GM19023 (cell line): ENCODE data around the gene PLAC1.
A peak's percentile ranks its signal among the peaks of the same experiment; 100 is the strongest.

Experiments used
- ATAC-seq: cut with Tn5 transposase; IDR thresholded peaks from one replicate; pipeline ENCODE4 v1.9.1; 2021; ENCODE audit warnings: mild to moderate bottlenecking, moderate library complexity; ENCODE audit not compliant: unreplicated experiment

PLAC1 gene

DNA sequence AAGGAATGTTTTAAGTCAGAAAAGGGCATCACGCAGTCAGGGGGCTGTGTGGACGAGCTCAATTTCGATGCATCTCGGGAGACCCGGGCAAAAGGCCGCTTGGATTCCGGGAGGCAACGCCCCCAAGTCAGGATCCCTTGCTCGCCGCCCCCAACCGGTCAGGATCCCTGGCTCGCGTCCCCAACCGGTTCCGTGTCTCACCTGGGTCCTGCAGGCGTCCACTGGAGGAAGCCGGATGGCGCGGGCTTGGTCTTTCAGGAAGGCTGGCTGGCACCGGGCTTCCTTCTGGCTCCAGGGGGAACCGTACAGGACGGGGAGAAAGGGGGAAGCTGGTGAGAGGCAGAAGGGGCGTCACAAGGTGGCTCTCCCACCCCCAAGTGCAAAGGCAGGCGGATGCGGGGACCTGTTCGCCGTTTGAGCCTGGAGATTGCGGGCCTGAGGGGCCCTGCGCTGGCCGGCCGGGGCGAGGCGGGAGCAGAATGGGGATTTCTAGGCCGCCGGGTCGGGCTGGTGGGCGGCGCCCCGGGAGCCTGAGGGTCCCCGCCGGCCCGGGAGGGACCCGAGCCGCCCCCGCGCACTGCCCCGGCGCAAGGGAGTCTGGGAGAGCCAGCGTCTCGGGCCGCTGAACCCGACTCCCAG is 113.6 kb downstream of the PLAC1 start:
- no peak for ATAC-seq

DNA sequence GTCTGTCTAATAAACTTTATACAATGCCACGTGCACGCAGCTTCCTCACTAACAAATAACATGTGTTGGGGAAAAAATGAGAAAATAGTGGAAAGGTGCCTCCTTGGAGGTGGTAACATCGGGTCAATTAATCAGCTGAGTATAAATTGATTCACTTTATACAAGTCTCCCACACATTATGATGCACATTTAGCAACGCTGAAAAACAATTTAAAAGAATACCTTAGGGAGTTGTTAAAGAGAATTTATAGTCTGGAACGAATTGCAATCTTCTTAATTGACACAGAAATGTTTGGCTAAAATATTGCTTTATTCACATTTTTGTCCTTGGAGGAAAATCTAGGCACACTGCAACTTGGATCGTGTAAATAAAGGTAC is 114.1 kb downstream of the PLAC1 start:
- ATAC-seq: no peak

DNA sequence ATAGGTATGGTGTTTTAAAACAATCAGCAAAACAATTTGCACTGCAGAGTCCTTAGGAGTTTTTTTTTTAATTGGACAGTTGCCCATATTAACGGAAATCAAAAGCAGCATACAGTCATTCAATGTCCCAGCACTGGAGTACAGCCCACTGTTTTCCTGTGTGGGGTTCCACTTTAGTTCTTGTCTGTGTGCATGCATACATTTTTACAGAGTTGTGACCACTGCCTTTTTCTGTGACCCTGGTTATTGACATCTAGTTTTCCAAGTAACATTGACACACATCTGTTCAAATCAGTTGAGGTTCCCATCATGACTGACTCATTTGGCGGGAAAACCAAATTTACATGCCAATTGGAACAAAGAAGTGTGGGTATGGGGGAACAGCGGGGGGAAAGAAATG is 115.0 kb downstream of the PLAC1 start:
- no peak for ATAC-seq

DNA sequence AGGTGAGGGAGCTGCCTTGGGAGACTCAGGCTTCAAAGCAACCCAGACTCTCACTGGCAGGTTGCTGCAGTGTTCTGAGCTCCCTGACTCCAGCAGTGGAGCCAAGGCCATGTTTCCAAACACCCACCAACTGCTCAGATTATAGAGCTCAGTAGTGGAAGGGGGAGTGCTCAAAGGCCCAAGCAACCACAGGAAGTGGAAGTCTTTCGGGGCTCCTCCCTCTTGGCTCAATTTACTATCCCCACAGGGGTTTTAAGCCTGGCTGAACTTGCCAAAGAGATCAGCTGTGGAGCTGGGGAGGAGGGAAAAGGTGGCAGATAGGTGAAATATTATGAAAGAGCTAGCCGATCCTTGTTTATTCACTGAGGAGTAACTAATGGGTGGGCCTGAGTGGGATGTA is 115.8 kb downstream of the PLAC1 start:
- peak; percentile 52 for ATAC-seq

DNA sequence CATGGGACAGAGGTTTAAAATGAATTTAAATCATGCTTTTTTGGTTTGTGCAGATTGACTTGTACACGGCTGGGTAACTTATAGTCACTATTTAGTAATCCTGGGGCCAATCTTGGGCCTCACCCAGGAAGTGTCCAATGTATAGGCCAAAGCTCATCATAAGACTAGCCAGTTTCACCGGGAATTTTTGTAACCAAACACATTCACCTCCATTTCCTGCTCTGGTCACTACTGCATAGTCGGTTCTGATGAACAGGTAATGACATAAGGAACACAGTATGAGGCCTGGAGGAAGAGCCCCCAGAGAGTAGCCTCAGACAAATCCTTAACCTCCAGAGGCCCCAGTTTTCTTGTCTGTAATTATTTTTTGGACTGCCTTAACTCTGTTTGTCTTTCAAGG is 116.4 kb downstream of the PLAC1 start:
- ATAC-seq: no peak

DNA sequence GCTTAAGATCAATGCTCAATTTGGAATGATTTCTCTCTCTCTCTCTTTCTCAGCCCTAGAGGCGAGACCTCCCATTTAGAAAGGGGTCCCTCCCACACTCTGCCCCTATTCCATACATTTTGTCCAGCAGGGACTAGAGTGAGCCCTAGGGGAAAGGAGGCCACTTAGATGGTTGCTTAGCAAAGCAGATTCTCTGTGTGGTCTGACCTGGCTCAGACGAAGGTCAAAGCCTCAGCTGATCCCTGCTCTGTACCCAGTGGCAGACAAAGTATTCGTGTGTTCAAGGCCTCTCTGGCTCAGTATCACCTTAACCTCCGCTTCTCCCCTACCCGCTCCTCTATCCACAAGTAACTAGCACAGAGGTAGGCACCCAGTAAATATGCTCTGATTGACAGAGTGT is 120.0 kb downstream of the PLAC1 start:
- no peak for ATAC-seq

DNA sequence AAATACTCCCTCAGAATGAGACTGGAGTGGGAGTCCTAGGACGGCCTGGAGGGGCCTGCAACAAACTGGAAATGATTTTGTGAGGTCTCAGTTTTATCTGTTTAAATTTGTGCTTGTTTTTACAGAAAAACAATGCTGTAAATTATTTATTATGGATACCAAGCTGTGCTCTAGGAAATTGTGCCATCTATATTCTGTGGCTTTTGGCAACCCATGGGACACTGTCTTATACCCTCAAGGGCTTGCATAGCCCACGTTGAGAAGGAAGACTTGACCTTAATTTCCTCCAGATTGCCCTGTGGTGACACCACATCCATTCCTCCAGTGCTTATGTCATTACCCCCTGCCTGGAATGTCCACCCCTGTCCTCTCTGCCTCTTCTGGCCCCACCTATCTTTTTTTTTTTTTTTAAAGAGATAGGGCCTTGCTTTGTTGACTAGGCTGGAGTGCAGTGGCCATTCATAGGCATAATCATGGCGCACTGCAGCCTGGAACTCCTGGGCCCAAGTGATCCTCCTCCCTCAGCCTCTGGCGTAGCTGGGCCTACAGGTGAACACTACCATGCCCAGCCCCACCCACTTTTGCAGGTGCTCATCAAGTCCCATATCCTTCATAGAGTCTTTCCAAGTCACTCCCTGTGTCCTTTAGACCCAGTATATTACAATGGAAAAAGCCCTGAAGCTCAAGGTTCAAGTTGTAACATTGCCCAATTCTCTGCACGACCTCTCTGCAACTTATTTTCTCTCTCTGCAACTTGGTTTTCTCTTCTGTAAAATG is 120.9 kb downstream of the PLAC1 start:
- ATAC-seq: no peak

DNA sequence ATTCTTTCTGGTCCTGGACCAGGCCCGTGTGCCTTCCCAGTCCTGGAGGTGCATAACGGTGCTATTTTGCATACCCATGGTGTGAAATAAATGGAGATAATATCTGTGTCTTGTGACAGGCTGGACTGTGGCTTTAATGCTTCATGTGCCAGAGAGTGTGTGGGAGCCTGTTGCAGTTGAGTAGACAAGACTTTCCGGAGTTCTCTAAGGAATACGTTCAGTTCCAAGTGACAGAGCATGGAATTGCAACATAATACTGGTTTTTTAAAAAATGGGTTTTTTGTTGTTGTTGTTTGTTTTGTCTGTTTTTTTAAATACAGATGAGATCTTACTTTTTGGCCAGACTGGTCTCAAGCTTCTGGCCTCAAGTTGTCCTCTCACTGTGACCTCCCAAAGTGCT is 124.3 kb downstream of the PLAC1 start:
- no peak for ATAC-seq

DNA sequence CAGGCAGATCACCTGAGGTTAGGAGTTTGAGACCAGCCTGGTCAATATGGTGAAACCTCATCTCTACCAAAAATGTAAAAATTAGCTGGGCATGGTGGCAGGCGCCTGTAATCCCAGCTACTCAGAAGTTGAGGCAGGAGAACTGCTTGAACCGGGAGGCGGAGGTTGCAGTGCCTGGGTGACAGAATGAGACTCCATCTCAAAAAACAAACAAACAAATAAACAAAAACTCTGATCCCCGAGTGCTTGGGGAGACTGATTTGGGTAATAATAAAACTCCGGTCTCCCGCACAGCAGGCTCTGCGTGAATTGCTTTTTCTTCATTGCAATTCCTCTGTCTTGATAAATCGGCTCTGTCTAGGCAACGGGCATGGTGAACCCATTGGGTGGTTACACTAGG is 124.9 kb downstream of the PLAC1 start:
- no peak for ATAC-seq

DNA sequence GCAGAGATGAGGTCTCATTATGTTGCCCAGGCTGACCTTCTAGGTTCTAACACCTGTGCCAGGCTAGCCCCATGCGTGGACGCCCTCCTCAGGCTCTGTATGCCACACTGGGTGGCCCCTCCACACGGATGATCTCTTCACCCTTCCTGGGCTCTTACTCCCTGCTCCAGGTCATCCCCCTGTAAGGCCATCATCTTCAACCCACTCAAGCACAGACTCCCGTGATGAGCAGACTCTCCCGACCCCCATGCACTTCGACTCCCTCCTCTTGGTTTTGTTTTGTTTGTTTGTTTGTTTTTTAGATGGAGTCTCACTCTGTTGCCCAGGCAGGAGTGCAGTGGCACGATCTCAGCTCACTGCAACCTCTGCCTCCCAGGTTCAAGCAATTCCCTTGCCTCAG is 127.4 kb downstream of the PLAC1 start:
- ATAC-seq: no peak

DNA sequence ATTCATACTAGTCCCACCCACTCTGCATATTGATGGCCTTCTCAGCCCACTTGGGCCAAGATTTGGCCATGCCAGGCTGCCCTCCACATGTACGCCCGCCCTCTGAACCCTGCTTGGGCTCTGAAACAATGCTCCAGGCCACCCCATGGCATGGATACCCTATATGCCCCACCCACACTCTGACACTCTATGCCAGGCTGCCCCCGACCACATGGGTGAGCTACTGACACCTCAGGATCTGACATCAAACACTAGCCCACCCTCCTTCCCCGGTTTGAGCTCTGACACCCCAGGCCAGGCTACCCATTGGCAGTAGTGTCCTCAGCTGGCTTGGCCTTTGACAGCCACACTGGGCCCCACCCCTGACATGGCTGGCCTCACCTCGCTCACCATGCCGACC is 128.8 kb downstream of the PLAC1 start:
- no peak for ATAC-seq

DNA sequence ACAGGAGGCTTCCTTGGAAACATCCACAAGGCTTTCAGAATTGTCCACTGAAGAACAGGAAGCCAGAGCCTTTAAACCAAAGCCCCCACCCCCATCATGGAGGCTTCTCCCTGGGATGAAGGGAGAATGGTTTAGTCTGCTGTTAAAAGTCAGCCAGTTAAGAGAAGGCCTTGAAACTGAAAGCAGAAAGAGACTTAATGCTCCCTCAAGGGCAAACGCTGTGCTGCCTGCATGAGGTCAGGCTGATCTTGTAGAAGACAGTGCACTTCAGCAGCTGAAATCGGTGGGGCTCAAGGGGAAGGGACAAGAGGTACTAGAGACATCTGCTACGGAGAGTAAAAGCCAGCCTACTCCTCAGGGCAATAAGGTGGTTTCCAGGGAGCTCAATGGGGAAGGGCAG is 129.3 kb downstream of the PLAC1 start:
- ATAC-seq: no peak

DNA sequence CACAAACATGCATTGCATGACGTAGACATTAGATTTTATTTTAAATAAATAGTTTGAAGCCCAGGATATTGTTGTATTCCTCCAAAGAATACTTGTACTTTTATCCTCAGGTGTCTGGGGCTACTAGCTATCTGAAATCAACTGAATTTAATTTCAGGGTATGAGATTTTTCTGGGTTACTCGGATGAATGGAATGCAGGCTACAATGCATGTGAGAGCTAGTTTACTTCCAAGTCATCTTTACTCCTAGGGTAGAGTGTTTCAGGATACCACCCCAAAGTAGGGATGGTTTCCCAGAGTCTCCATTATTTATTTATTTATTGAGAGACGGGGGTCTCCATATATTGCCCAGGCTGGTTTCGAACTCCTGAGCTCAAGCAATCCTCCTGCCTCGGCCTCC is 131.9 kb downstream of the PLAC1 start:
- ATAC-seq: no peak

DNA sequence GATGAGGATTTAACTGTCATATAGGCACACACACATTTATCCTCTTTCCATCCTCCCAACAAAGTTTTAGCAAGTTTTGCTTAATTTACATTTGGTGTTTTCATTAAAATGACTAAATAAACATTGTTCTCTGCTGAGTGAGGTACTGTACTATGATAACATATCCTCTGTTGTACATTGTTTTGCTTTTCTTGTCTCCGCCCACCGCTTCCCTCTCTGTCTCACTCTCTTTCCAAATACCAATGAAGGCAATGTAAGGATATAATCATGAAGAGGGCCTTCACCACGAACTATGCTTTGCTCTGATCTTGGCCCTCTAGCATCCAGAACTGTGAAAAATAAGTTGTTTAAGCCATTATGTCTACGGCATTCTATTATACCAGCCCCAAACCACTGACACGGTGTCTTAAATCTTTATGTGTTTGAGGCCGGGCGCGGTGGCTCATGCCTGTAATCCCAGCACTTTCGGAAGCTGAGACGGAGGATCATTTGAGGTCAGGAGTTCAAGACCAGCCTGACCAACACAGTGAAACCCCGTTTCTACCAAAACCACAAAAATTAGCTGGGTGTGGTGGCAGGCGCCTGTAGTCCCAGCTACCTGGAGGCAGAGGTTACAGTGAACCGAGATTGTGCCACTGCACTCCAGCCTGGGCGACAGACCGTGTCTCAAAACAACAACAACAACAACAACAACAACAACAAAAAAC is 133.0 kb downstream of the PLAC1 start:
- no peak for ATAC-seq

DNA sequence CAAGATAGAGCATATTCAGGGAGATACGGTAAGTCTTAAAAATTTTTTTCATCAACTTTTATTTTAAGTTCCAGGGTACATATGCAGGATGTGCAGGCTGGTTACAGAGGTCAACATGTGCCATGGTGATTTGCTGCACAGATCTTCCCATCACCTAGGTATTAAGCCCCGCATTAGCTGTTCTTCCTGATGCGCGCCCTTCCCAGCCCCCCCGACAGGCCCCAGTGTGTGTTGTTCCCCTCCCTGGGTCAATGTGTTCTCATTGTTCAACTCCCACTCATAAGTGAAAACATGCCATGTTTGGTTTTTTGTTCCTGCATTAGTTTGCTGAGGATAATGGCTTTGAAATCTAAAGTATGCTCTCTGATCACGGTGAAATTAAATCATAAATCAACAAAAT is 134.1 kb downstream of the PLAC1 start:
- no peak for ATAC-seq

DNA sequence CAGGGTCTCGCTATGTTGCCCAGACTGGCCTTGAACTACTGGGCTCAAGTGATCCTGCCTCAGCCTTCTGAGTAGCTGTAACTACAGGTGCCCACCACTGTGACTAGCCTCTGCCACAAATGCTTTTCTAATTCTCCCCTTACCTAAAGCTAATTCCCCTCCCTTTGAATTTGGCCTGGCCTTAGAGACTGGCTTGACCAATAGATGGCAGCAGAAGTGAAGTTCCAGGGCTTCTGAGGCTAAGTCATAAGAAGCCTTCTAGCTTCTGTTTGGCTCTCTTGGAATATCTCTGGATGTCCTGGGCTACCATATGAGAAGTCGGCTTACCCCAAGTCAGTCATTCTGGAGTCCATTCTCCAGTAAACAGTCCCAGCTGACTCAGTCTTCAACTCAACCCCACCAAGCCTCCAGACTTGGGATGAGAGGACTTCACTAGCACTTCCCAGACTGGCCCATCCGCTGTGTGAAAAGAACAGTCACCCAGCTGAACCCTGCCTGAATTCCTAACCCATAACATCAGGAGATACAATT is 137.3 kb downstream of the PLAC1 start:
- ATAC-seq: no peak
